HepG2 (cell line): ENCODE measurements around the gene CYP4F8. TPM values are rescaled to one million over a fixed set of nuclear protein-coding genes. Genes with fewer than 3 reads are reported as not detected.
"Not testable (repeated sequence)": the region's sequence is repeated elsewhere in the genome, so short reads cannot be mapped to it uniquely, and the experiment has no call there.

Experiments
- ATAC-seq: fragments of 200-7000 bp; cut with Tn5 transposase; 3 replicates; pipeline ENCODE4 v1.9.1; 2020; ENCODE audit warnings: mild to moderate bottlenecking, moderate library complexity
- BruUV-seq: library from RNA; stranded (reverse); fragments of 400-500 nt; replicated peaks from 2 replicates; lab custom pipeline; 2021; lab: Mats Ljungman, UMichigan
- CTCF ChIA-PET: fragments of 300-600 bp; formaldehyde crosslinking; extraction: SDS; loops from one replicate; lab custom pipeline; 2021; ENCODE audit warnings: low total read pairs, inconsistent platforms, low intra/inter-chr PET ratio; lab: Yijun Ruan, JAX
- POLR2A ChIA-PET: fragments of 350-600 bp; sonication (Branson Sonifier 250); formaldehyde crosslinking; loops from one replicate; lab custom pipeline; 2020; ENCODE audit warnings: antibody characterized with exemption, inconsistent platforms; lab: Yijun Ruan, JAX
- DNase-seq: peaks from one replicate; pipeline ENCODE4 v3.0.0-alpha.2; 2015; ENCODE audit warnings: low spot score
- FAIRE-seq: peaks from 3 replicates; lab custom pipeline; 2011; peaks lifted over from hg19 to GRCh38; lab: Jason Lieb, UNC
- H2AFZ ChIP-seq: one replicate; pipeline ENCODE4 v1.6.1; 2011; ENCODE audit warnings: low read length, inconsistent platforms
- H3K27ac ChIP-seq: fragments of 300-600 bp; 3 replicates; pipeline ENCODE4 v1.8.0; 2011; ENCODE audit warnings: mixed run types, mild to moderate bottlenecking, mixed read lengths, low read length, inconsistent platforms; ENCODE audit not compliant: insufficient read depth; ENCODE audit errors: extremely low read length
- H3K27me3 ChIP-seq, 2 experiments: fragments of 200-600 bp in 1 of 2; 2 replicates in 1 of 2; 3 replicates in 1 of 2; pipeline versions ENCODE4 v1.6.0 to v1.8.0; 2011; ENCODE audit warnings: low read length in 2 of 2, mild to moderate bottlenecking in 2 of 2, moderate library complexity in 2 of 2, inconsistent platforms in 1 of 2; ENCODE audit not compliant: insufficient read depth in 2 of 2, control insufficient read depth in 1 of 2
- H3K36me3 ChIP-seq, 2 experiments: fragments of 200-600 bp in 1 of 2; replicated peaks in 1 of 2; 2 replicates in 1 of 2; 3 replicates in 1 of 2; pipeline versions ENCODE4 v1.5.1 to v1.8.0; 2011; ENCODE audit warnings: low read length in 2 of 2, inconsistent platforms in 1 of 2; ENCODE audit not compliant: insufficient read depth in 2 of 2, control insufficient read depth in 1 of 2
- H3K4me1 ChIP-seq: 2 replicates; pipeline ENCODE4 v1.5.1; 2012; ENCODE audit warnings: low read length, inconsistent platforms; ENCODE audit not compliant: insufficient read depth
- H3K4me2 ChIP-seq: 2 replicates; pipeline ENCODE4 v1.6.0; 2011; ENCODE audit warnings: low read depth, low read length, inconsistent platforms
- H3K4me3 ChIP-seq, 3 experiments: fragments of 200-600 bp in 1 of 3; sonication (generic), shearing (Covaris generic) in 1 of 3; replicated peaks in 1 of 3; 2 replicates each; pipeline ENCODE4 v1.5.1; 2011 to 2016; ENCODE audit warnings: low read length in 3 of 3, inconsistent platforms in 2 of 3, low read depth in 2 of 3, mild to moderate bottlenecking in 2 of 3, control low read depth in 1 of 3, mixed read lengths in 1 of 3; ENCODE audit not compliant: insufficient read depth in 1 of 3
- H3K79me2 ChIP-seq: one replicate; pipeline ENCODE4 v1.6.1; 2011; ENCODE audit warnings: low read length, inconsistent platforms; ENCODE audit not compliant: insufficient read depth
- H3K9ac ChIP-seq: 2 replicates; pipeline ENCODE4 v1.6.0; 2011; ENCODE audit warnings: mild to moderate bottlenecking, low read depth, low read length, inconsistent platforms; ENCODE audit not compliant: insufficient read depth
- H3K9me3 ChIP-seq: 2 replicates; pipeline ENCODE4 v1.5.1; 2012; ENCODE audit warnings: mild to moderate bottlenecking, low read length
- H4K20me1 ChIP-seq: 2 replicates; pipeline ENCODE4 v1.6.0; 2011; ENCODE audit warnings: inconsistent platforms, mild to moderate bottlenecking, low read length, moderate library complexity; ENCODE audit not compliant: insufficient read depth
- FOSL1 ChIP-seq: sonication (generic); formaldehyde crosslinking; IDR thresholded peaks from 2 replicates; pipeline ENCODE4 v1.9.0; 2021; ENCODE audit warnings: missing genetic modification reagents, borderline replicate concordance
- NFE2L1 ChIP-seq: sonication (generic); formaldehyde crosslinking; IDR thresholded peaks from 2 replicates; pipeline ENCODE4 v1.4.0; 2020; ENCODE audit warnings: missing genetic modification reagents, mild to moderate bottlenecking, borderline replicate concordance
- SRF ChIP-seq: IDR thresholded peaks from 2 replicates; pipeline ENCODE4 v1.6.1; 2011; ENCODE audit warnings: mild to moderate bottlenecking, low read depth, low read length, moderate library complexity
- TBX2 ChIP-seq: sonication (generic); formaldehyde crosslinking; IDR thresholded peaks from 2 replicates; pipeline ENCODE4 v1.5.0; 2020; ENCODE audit warnings: missing genetic modification reagents, mild to moderate bottlenecking, borderline replicate concordance
- WGBS: methylation state at CpG from one replicate; pipeline ENCODE4 v1.1.6; 2017; ENCODE audit warnings: low lambda C conversion rate; 5-methylcytosine and 5-hydroxymethylcytosine counted together
- in situ Hi-C: cut with HindIII; loops from 2 replicates; pipeline ENCODE4 v1.10.0; 2017; ENCODE audit warnings: low pct_unique_long_range_greater_than_20kb; ENCODE audit not compliant: extremely low pct_ligation_motif_present
- intact Hi-C: fragments of 100-400 bp; cut with micrococcal nuclease; formaldehyde crosslinking; loops from one replicate; pipeline ENCODE4 v1.10.0; 2022; ENCODE audit not compliant: unreplicated experiment
- polyA plus RNA-seq, 8 experiments: library from polyadenylated mRNA; depleted of rRNA in 3 of 8; stranded (reverse) in 7 of 8; unstranded in 1 of 8; fragments of >200 nt; fragmentation: Illumina TruSeq in 4 of 8; extraction: Trizol in 4 of 8; gene quantifications; 2 replicates each; pipeline versions ENCODE4 v1.2.1 to v1.2.3, GENCODE V29; 2011 to 2016; ENCODE audit warnings: low read depth in 4 of 8, missing spikeins in 1 of 8, mixed read lengths in 1 of 8; ENCODE audit not compliant: insufficient read depth in 1 of 8
- total RNA-seq, 5 experiments: library from RNA; depleted of rRNA; stranded (reverse); fragments of >200 nt; fragmentation: Illumina TruSeq; extraction: Trizol; gene quantifications; 2 replicates each; pipeline ENCODE4 v1.2.3, GENCODE V29; 2016; ENCODE audit warnings: low read depth in 1 of 5

CYP4F8 gene
- total and polyA plus RNA-seq, 2 of the 13 experiments (the other 11 are each of a cell fraction or from before 2014, with no cell fraction given): not detected

DNA sequence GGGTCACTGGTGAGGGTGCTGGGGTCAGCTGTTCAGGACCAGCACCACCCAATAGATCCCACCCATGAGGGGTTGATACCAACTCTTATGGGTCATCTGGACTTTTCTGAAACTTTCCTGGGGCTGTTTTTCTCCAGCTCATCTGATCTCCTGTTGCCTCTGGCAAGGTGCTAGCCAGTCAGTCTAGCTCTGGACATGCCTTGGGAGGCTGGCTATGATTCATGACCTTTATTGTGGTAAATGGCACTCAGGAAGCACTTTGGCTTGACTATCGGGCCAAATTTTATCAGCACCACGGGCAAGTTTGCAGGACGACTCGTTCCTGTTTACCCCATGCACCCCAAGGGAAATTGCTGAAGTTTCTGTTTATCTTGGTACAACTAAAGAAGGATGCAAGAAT is 21.3 kb upstream of the CYP4F8 start:
- H3K27ac ChIP-seq, H3K4me2 ChIP-seq, H3K9me3 ChIP-seq, DNase-seq, ATAC-seq, H3K4me3 ChIP-seq, BruUV-seq, H4K20me1 ChIP-seq, FAIRE-seq, H3K9ac ChIP-seq, CTCF ChIA-PET, H3K79me2 ChIP-seq, H2AFZ ChIP-seq, POLR2A ChIA-PET, H3K36me3 ChIP-seq, intact Hi-C loops, in situ Hi-C loops, H3K27me3 ChIP-seq: not testable (repeated sequence)
- peaks cover 11% of the 10 kb centered on the region for H3K4me1 ChIP-seq
- WGBS: 3% methylated on average over 4 of the region's 4 CpGs

DNA sequence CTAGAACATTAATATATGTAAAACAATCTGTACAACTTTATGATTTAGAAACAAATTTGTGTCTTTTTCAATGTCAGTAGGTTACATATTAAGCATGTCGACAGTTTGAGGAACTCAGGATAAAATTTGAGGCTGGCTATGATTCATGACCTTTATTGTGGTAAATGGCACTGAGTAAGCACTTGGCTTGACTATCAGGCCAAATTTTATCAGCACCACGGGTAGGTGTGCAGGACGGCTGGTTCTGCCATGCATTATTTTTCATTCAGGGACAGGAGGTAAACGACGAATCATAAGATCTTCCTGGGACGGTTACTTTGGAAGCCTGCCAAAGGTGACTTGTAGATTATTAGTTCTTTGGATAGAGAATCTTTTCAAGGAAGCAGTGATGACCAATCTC is 19.9 kb upstream of the CYP4F8 start:
- BruUV-seq: no TSS peak

More for the DNA sequence above, 19.9 kb upstream of the CYP4F8 start:
- H3K9me3 ChIP-seq: no peaks in the 10 kb centered on the region
- FAIRE-seq: no peak
- in situ Hi-C loops (no loop called here), intact Hi-C loops (no loop called here)
- no peak overlapping the region for H3K4me2 ChIP-seq
- DNase-seq: no peak
- WGBS: 6% methylated on average over 6 of the region's 6 CpGs
- H3K27ac ChIP-seq: no peak overlapping the region
- ChIA-PET CTCF (no interaction called here), POLR2A (no interaction called here)
- no peaks in the 10 kb centered on the region for H3K79me2 ChIP-seq
- TF ChIP-seq FOSL1 (CRISPR knock-in tag) (no peak), SRF (no peak), NFE2L1 (CRISPR knock-in tag) (no peak), TBX2 (CRISPR knock-in tag) (no peak)
- H3K4me1 ChIP-seq: peaks cover 7% of the 10 kb centered on the region
- no peak for ATAC-seq
- no peak overlapping the region for H3K4me3 ChIP-seq
- H2AFZ ChIP-seq: no peak overlapping the region
- H3K9ac ChIP-seq: no peak overlapping the region
- H3K27me3 ChIP-seq: no peaks in the 10 kb centered on the region; a peak in 1 of 5 replicates
- no peaks in the 10 kb centered on the region for H4K20me1 ChIP-seq
- H3K36me3 ChIP-seq: no peaks in the 10 kb centered on the region
